ENCODE measurements around the gene FGFRL1.

FGFRL1 gene

GRCh38 chr4:1055721-1056590, 44.5 kb downstream of the FGFRL1 start:
- DNase-seq, result no peak

- DNase-seq, result no peak
These were observed 45.4 kb downstream of the FGFRL1 start for GRCh38 chr4:1056671-1057402.

GRCh38 chr4:1057403-1057745, 45.9 kb downstream of the FGFRL1 start:
- DNase-seq, result no peak

GRCh38 chr4:1058198-1058996, 47.0 kb downstream of the FGFRL1 start:
- no peak for DNase-seq

GRCh38 chr4:1058997-1059665, 47.7 kb downstream of the FGFRL1 start:
- DNase-seq, result no peak

GRCh38 chr4:1060121-1060520, 48.7 kb downstream of the FGFRL1 start:
- DNase-seq, result no peak

GRCh38 chr4:1060621-1061020, 49.2 kb downstream of the FGFRL1 start:
- no peak for DNase-seq

GRCh38 chr4:1061056-1061700, 49.8 kb downstream of the FGFRL1 start:
- no peak for DNase-seq

GRCh38 chr4:1061760-1062159, 50.3 kb downstream of the FGFRL1 start:
- DNase-seq, result peak; percentile 26

- no peak for DNase-seq
These were observed 51.0 kb downstream of the FGFRL1 start for GRCh38 chr4:1062419-1062818.

GRCh38 chr4:1065732-1066131, 54.3 kb downstream of the FGFRL1 start:
- DNase-seq, result no peak

- no peak for DNase-seq
These were observed 58.0 kb downstream of the FGFRL1 start for GRCh38 chr4:1069394-1069793.

GRCh38 chr4:1072830-1073446, 61.5 kb downstream of the FGFRL1 start:
- DNase-seq, result no peak

GRCh38 chr4:1074077-1074476, 62.7 kb downstream of the FGFRL1 start:
- no peak for DNase-seq

GRCh38 chr4:1075225-1075624, 63.8 kb downstream of the FGFRL1 start:
- DNase-seq, result no peak

GRCh38 chr4:1075809-1076699, 64.6 kb downstream of the FGFRL1 start:
- DNase-seq, result no peak
